Astrocyte (in vitro differentiated cells and primary cell): Measurements from ENCODE around the gene PCDH19.

Experiments
- EZH2 ChIP-seq: IDR thresholded peaks from 2 replicates; pipeline ENCODE4 v1.6.1; 2012; ENCODE audit warnings: mild to moderate bottlenecking, low read length, inconsistent platforms; ENCODE audit not compliant: insufficient read depth
- TF ChIP-seq, protein P1 (sequence below): IDR thresholded peaks from 2 replicates; pipeline ENCODE4 v1.5.1; 2011; ENCODE audit warnings: low read depth, mild to moderate bottlenecking, inconsistent platforms, low read length, moderate library complexity; ENCODE audit not compliant: insufficient read depth

DNA sequence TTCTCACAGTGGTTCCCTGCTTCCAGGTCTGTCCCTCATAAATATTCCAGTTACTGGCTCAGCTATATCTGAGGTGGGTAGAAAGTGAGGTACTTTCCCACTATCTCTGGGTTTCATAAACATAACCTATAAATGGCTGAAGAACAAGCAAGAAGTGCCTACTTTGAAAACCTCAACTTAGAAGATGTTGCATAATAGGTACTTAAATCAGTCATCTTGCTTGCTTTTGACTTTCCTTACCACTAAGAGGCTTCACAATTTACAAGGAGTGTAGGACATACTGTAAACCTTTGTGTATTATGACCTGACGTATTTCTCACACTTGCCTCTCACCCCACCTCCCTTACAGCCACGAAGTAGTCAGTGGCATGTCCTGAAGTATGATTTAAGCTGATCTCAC is 145.9 kb downstream of the PCDH19 start:
- TF ChIP-seq, protein P1, sequence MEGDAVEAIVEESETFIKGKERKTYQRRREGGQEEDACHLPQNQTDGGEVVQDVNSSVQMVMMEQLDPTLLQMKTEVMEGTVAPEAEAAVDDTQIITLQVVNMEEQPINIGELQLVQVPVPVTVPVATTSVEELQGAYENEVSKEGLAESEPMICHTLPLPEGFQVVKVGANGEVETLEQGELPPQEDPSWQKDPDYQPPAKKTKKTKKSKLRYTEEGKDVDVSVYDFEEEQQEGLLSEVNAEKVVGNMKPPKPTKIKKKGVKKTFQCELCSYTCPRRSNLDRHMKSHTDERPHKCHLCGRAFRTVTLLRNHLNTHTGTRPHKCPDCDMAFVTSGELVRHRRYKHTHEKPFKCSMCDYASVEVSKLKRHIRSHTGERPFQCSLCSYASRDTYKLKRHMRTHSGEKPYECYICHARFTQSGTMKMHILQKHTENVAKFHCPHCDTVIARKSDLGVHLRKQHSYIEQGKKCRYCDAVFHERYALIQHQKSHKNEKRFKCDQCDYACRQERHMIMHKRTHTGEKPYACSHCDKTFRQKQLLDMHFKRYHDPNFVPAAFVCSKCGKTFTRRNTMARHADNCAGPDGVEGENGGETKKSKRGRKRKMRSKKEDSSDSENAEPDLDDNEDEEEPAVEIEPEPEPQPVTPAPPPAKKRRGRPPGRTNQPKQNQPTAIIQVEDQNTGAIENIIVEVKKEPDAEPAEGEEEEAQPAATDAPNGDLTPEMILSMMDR, result no peak
- TF ChIP-seq EZH2, result no peak
